DOHH2 (cell line): ENCODE data around the gene CFAP74.

Experiments
- H3F3A ChIP-seq: fragments of 200-600 bp; sonication (generic), shearing (Covaris generic); 2 replicates; pipeline ENCODE4 v1.6.0; 2016; ENCODE audit warnings: antibody characterized with exemption, mild to moderate bottlenecking; ENCODE audit not compliant: control insufficient read depth, insufficient read depth
- H3K27ac ChIP-seq: fragments of 200-600 bp; sonication (generic); 2 replicates; pipeline ENCODE4 v1.5.1; 2014; ENCODE audit warnings: low read depth, mild to moderate bottlenecking, low read length, moderate library complexity
- H3K27me3 ChIP-seq: fragments of 200-600 bp; sonication (generic); 2 replicates; pipeline ENCODE4 v1.6.1; 2014; ENCODE audit warnings: mild to moderate bottlenecking, low read length, mixed read lengths; ENCODE audit not compliant: control insufficient read depth
- H3K36me3 ChIP-seq: fragments of 200-600 bp; sonication (generic); 2 replicates; pipeline ENCODE4 v1.6.1; 2014; ENCODE audit warnings: mild to moderate bottlenecking, low read length, moderate library complexity, mixed read lengths; ENCODE audit not compliant: control insufficient read depth
- H3K4me1 ChIP-seq: fragments of 200-600 bp; sonication (generic); 2 replicates; pipeline ENCODE4 v1.6.1; 2014; ENCODE audit warnings: mild to moderate bottlenecking, low read length, mixed read lengths; ENCODE audit not compliant: control insufficient read depth
- H3K4me2 ChIP-seq: fragments of 200-600 bp; sonication (generic); 2 replicates; pipeline ENCODE4 v1.6.0; 2014; ENCODE audit warnings: mild to moderate bottlenecking, low read length, moderate library complexity
- H3K4me3 ChIP-seq: fragments of 200-600 bp; sonication (generic); 2 replicates; pipeline ENCODE4 v1.5.1; 2014; ENCODE audit warnings: mild to moderate bottlenecking, low read length, mixed read lengths
- H3K79me2 ChIP-seq: fragments of 200-600 bp; sonication (generic); 2 replicates; pipeline ENCODE4 v1.6.1; 2014; ENCODE audit warnings: mild to moderate bottlenecking, low read length, mixed read lengths; ENCODE audit not compliant: control insufficient read depth
- H3K9me2 ChIP-seq: fragments of 200-600 bp; sonication (generic); replicated peaks from 2 replicates; pipeline ENCODE4 v1.6.1; 2014; ENCODE audit warnings: mild to moderate bottlenecking, low read length, mixed read lengths; ENCODE audit not compliant: control insufficient read depth
- H3K9me3 ChIP-seq: fragments of 200-600 bp; sonication (generic); 2 replicates; pipeline ENCODE4 v1.6.1; 2014; ENCODE audit warnings: antibody characterized with exemption, low read length, mixed read lengths; ENCODE audit not compliant: control insufficient read depth, insufficient read depth
- H4K20me1 ChIP-seq: fragments of 200-600 bp; sonication (generic); 2 replicates; pipeline ENCODE4 v1.6.0; 2014; ENCODE audit warnings: low read depth, mild to moderate bottlenecking, antibody characterized with exemption, low read length, moderate library complexity; ENCODE audit not compliant: control insufficient read depth, insufficient read depth
- CTCF ChIP-seq: fragments of 200-600 bp; sonication (generic); IDR thresholded peaks from one replicate; pipeline ENCODE4 v1.5.1; 2014; ENCODE audit warnings: antibody characterized with exemption, mild to moderate bottlenecking, low read depth, low read length; ENCODE audit not compliant: poor library complexity, severe bottlenecking
- EZH2phosphoT487 ChIP-seq: fragments of 200-600 bp; sonication (generic); IDR thresholded peaks from 2 replicates; pipeline ENCODE4 v1.6.1; 2017; ENCODE audit warnings: borderline replicate concordance, mild to moderate bottlenecking, antibody characterized with exemption, low read length, moderate library complexity, mixed read lengths

CFAP74 gene

DNA sequence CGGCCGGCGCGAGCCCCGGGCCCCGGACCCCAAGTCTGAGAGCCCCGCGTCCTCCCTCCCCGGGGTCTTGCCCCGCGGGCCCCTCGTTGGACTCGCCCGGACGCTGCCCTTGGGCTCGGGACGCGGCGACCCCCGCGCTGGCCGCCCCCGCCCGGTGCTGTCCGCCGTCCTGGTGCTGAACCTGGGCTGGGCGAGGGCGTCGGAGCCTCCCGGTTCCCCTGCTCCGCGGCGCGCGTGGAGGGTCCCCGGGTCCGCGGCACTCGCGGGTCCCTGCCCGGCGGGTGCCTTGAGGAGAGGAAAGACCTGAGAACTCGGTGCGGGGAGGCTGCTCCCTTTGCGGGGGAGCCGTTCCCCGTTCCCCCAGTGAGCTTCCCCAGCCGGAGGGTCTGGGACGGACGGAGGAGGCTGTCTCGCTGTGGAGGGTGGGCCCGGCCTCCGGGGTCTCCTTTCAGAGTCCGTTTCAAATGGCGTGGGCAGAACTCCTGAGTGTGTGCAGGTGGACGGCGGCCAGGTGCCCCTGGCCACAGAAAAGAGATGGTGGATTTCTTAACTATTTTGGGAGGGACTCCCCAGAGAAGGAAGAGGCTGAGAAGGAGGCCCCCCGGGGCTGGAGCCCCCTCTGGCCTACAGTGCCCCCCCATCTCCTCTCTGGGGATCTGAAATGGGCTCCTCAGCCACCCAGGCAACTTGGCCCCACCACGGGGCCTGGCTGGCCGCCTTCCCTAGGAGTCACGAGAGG, 16.2 kb upstream of the CFAP74 start:
- Histone ChIP-seq H3K27me3 (no peaks in the 10 kb centered on the region), H3K36me3 (no peaks in the 10 kb centered on the region), H3K4me3 (no peak overlapping the region), H3K9me3 (no peaks in the 10 kb centered on the region), H3K27ac (no peak overlapping the region), H4K20me1 (no peaks in the 10 kb centered on the region), H3K79me2 (no peaks in the 10 kb centered on the region), H3F3A (no peaks in the 10 kb centered on the region), H3K9me2 (no peaks in the 10 kb centered on the region), H3K4me1 (no peaks in the 10 kb centered on the region), H3K4me2 (no peak overlapping the region)
- no peak for TF ChIP-seq CTCF
- TF ChIP-seq EZH2phosphoT487, result no peak

GRCh38 chr1:2019172-2019543, 15.6 kb upstream of the CFAP74 start, which contains the start of gene GABRD:
Gene GABRD (plus strand): TSS chr1:2019345. CDS start chr1:2019424, 79 bp downstream.
- Histone ChIP-seq H3K4me3 (no peak within 1 kb of the TSS), H3F3A (no peaks in the 10 kb centered on the region), H3K4me2 (no peak within 1 kb of the TSS), H3K27ac (no peak within 1 kb of the TSS), H3K79me2 (no peaks in the 10 kb centered on the region), H3K4me1 (no peaks in the 10 kb centered on the region), H4K20me1 (no peaks in the 10 kb centered on the region), H3K36me3 (no peaks in the 10 kb centered on the region), H3K9me3 (no peaks in the 10 kb centered on the region), H3K27me3 (no peaks in the 10 kb centered on the region), H3K9me2 (no peaks in the 10 kb centered on the region)
- no peak for TF ChIP-seq CTCF
- TF ChIP-seq EZH2phosphoT487, result no peak

- Histone ChIP-seq H3K9me2 (no peaks in the 10 kb centered on the region), H3K4me2 (no peak overlapping the region), H3K4me1 (no peaks in the 10 kb centered on the region), H3K9me3 (no peaks in the 10 kb centered on the region), H4K20me1 (no peaks in the 10 kb centered on the region), H3K79me2 (no peaks in the 10 kb centered on the region), H3K27ac (no peak overlapping the region), H3K27me3 (no peaks in the 10 kb centered on the region), H3K4me3 (no peak overlapping the region), H3K36me3 (no peaks in the 10 kb centered on the region), H3F3A (no peaks in the 10 kb centered on the region)
- TF ChIP-seq CTCF (no peak), EZH2phosphoT487 (no peak)
Measured at GRCh38 chr1:2018217-2019171, 14.9 kb upstream of the CFAP74 start.
